Sigmoid colon (tissue), 4 donors: ENCODE results near the gene SPON2.
A peak's percentile ranks its signal among the peaks of the same experiment; 100 is the strongest.

Experiments
- EP300 ChIP-seq, 4 donors: sonication (generic); formaldehyde crosslinking; IDR thresholded peaks; one replicate each; pipeline ENCODE4 v1.6.1; 2017; ENCODE audit warnings: antibody characterized with exemption in 4 of 4
- POLR2A ChIP-seq, 2 donors: fragments of 450-650 bp; IDR thresholded peaks; one replicate each; pipeline ENCODE4 v1.6.1; 2016; ENCODE audit warnings: antibody characterized with exemption in 2 of 2, mild to moderate bottlenecking in 2 of 2, moderate library complexity in 2 of 2
- POLR2AphosphoS5 ChIP-seq, 4 donors: sonication (generic); formaldehyde crosslinking; IDR thresholded peaks; one replicate each; pipeline ENCODE4 v1.6.1; 2017; ENCODE audit warnings: antibody characterized with exemption in 4 of 4

GRCh38 chr4:1172228-1172851 is at the start of gene SPON2:
- TF ChIP-seq POLR2AphosphoS5 (IDR thresholded peaks at IDR 0.05) (peak in 2 of 4 donors; percentile 21 to 41), POLR2A (IDR thresholded peaks at IDR 0.05) (no peak), EP300 (IDR thresholded peaks at IDR 0.05) (no peak)
